Measurements from ENCODE around the gene ABAT. TPM values are rescaled to one million over a fixed set of nuclear protein-coding genes. Genes with fewer than 3 reads are reported as not detected.

The ABAT gene
- total and polyA plus RNA-seq, 2 experiments from 2014 or later = 4.7 to 8.0 TPM

GRCh38 chr16:8679151-8679550, 4.7 kb downstream of the ABAT start:
- Histone ChIP-seq H3K9me3 (ENCODE audit: low read depth) (no peaks in the 10 kb centered on the region), H3K79me2 (ENCODE audit: insufficient read depth) (no peaks in the 10 kb centered on the region), H3K27ac (peak overlapping the region; percentile 74; the same call in 1 of the 2 replicates), H3K9ac (no peak overlapping the region), H3K36me3 (ENCODE audit: low read depth) (no peaks in the 10 kb centered on the region), H3K4me1 (ENCODE audit: insufficient read depth) (peaks cover 25% of the 10 kb centered on the region), H3K9me2 (ENCODE audit: insufficient read depth) (no peaks in the 10 kb centered on the region), H2AFZ (no peak overlapping the region), H3K4me2 (ENCODE audit: unreplicated experiment) (no peak overlapping the region), H3K27me3 (replicated peaks; ENCODE audit: insufficient read depth) (no peaks in the 10 kb centered on the region), H4K20me1 (ENCODE audit: insufficient read depth) (no peaks in the 10 kb centered on the region), H3F3A (ENCODE audit: insufficient read depth) (peaks cover 18% of the 10 kb centered on the region), H3K4me3 (no peak overlapping the region)
- in situ Hi-C loops (cut with MboI) = no loop called here
- no peak for TF ChIP-seq EZH2 (IDR thresholded peaks at IDR 0.05; ENCODE audit: insufficient read depth, poor library complexity, severe bottlenecking)
- no peak for TF ChIP-seq EZH2phosphoT487 (IDR thresholded peaks at IDR 0.05; ENCODE audit: insufficient read depth, low read depth)
- WGBS, 2 experiments (ENCODE audit: low coverage in 1 of 2, low lambda C conversion rate in 2 of 2, missing lambda C conversion rate in 2 of 2) = 95 to 100% methylated on average over 2 of the region's 2 CpGs
- DNase-seq = peak; percentile 9

- in situ Hi-C loops (cut with MboI) = no loop called here
- Histone ChIP-seq H3K9ac (no peak overlapping the region), H3K79me2 (ENCODE audit: insufficient read depth) (no peaks in the 10 kb centered on the region), H3K4me3 (no peak overlapping the region), H2AFZ (no peak overlapping the region), H3K9me3 (ENCODE audit: low read depth) (no peaks in the 10 kb centered on the region), H3F3A (ENCODE audit: insufficient read depth) (peaks cover 8% of the 10 kb centered on the region), H3K27ac (no peak overlapping the region), H3K36me3 (ENCODE audit: low read depth) (no peaks in the 10 kb centered on the region), H3K27me3 (replicated peaks; ENCODE audit: insufficient read depth) (no peaks in the 10 kb centered on the region), H3K4me2 (ENCODE audit: unreplicated experiment) (no peak overlapping the region), H3K4me1 (ENCODE audit: insufficient read depth) (peaks cover 16% of the 10 kb centered on the region), H4K20me1 (ENCODE audit: insufficient read depth) (no peaks in the 10 kb centered on the region), H3K9me2 (ENCODE audit: insufficient read depth) (no peaks in the 10 kb centered on the region)
- whole genome bisulfite sequencing, 2 experiments (ENCODE audit: low coverage in 1 of 2, low lambda C conversion rate in 2 of 2, missing lambda C conversion rate in 2 of 2) = 66 to 72% methylated on average over 9 of the region's 9 CpGs
- TF ChIP-seq EZH2 (IDR thresholded peaks at IDR 0.05; ENCODE audit: insufficient read depth, poor library complexity, severe bottlenecking) = no peak
- no peak for TF ChIP-seq EZH2phosphoT487 (IDR thresholded peaks at IDR 0.05; ENCODE audit: insufficient read depth, low read depth)
- no peak for DNase-seq
These were observed 8.3 kb downstream of the ABAT start for GRCh38 chr16:8682551-8683259.

GRCh38 chr16:8683640-8684039, 9.2 kb downstream of the ABAT start:
- Histone ChIP-seq H4K20me1 (ENCODE audit: insufficient read depth) (no peaks in the 10 kb centered on the region), H3K4me1 (ENCODE audit: insufficient read depth) (peaks cover 7% of the 10 kb centered on the region), H3K9me2 (ENCODE audit: insufficient read depth) (no peaks in the 10 kb centered on the region), H3F3A (ENCODE audit: insufficient read depth) (no peaks in the 10 kb centered on the region; the same call in 1 of the 2 replicates), H3K79me2 (ENCODE audit: insufficient read depth) (no peaks in the 10 kb centered on the region), H3K4me3 (no peak overlapping the region), H3K36me3 (ENCODE audit: low read depth) (no peaks in the 10 kb centered on the region), H3K4me2 (ENCODE audit: unreplicated experiment) (no peak overlapping the region), H3K9me3 (ENCODE audit: low read depth) (no peaks in the 10 kb centered on the region), H3K27me3 (replicated peaks; ENCODE audit: insufficient read depth) (no peaks in the 10 kb centered on the region), H3K27ac (no peak overlapping the region), H2AFZ (no peak overlapping the region), H3K9ac (no peak overlapping the region)
- WGBS, 2 experiments (ENCODE audit: low coverage in 1 of 2, low lambda C conversion rate in 2 of 2, missing lambda C conversion rate in 2 of 2) = 60 to 62% methylated on average over 4 of the region's 4 CpGs
- DNase-seq = no peak
- no peak for TF ChIP-seq EZH2 (IDR thresholded peaks at IDR 0.05; ENCODE audit: insufficient read depth, poor library complexity, severe bottlenecking)
- TF ChIP-seq EZH2phosphoT487 (IDR thresholded peaks at IDR 0.05; ENCODE audit: insufficient read depth, low read depth) = no peak
- in situ Hi-C loops (cut with MboI) = no loop called here

GRCh38 chr16:8685617-8686016, 11.2 kb downstream of the ABAT start:
- Histone ChIP-seq H3K27me3 (replicated peaks; ENCODE audit: insufficient read depth) (no peaks in the 10 kb centered on the region), H3K36me3 (ENCODE audit: low read depth) (no peaks in the 10 kb centered on the region), H3K9me2 (ENCODE audit: insufficient read depth) (no peaks in the 10 kb centered on the region), H3K79me2 (ENCODE audit: insufficient read depth) (no peaks in the 10 kb centered on the region), H3K4me1 (ENCODE audit: insufficient read depth) (no peaks in the 10 kb centered on the region), H3K4me2 (ENCODE audit: unreplicated experiment) (no peak overlapping the region), H3K9ac (no peak overlapping the region), H3K4me3 (no peak overlapping the region), H3K9me3 (ENCODE audit: low read depth) (no peaks in the 10 kb centered on the region), H2AFZ (no peak overlapping the region), H3F3A (ENCODE audit: insufficient read depth) (no peaks in the 10 kb centered on the region), H4K20me1 (ENCODE audit: insufficient read depth) (no peaks in the 10 kb centered on the region), H3K27ac (no peak overlapping the region)
- in situ Hi-C loops (cut with MboI) = no loop called here
- WGBS, 2 experiments (ENCODE audit: low coverage in 1 of 2, low lambda C conversion rate in 2 of 2, missing lambda C conversion rate in 2 of 2) = 65 to 67% methylated on average over 3 of the region's 3 CpGs
- TF ChIP-seq EZH2 (IDR thresholded peaks at IDR 0.05; ENCODE audit: insufficient read depth, poor library complexity, severe bottlenecking) = no peak
- TF ChIP-seq EZH2phosphoT487 (IDR thresholded peaks at IDR 0.05; ENCODE audit: insufficient read depth, low read depth) = no peak
- DNase-seq = no peak
